ENCODE data around the gene PLB1. TPM values are rescaled to one million over a fixed set of nuclear protein-coding genes. Genes with fewer than 3 reads are reported as not detected.

The PLB1 gene
- polyA plus RNA-seq, 2 of the 4 experiments (the other 2 are of a cell fraction) = 0.26 to 1.4 TPM

- TF ChIP-seq BHLHE40 (IDR thresholded peaks at IDR 0.05; ENCODE audit: low read depth, low read length) (no peak), MAZ (IDR thresholded peaks at IDR 0.05; ENCODE audit: borderline replicate concordance, low read depth, low read length) (no peak), KDM5A (IDR thresholded peaks at IDR 0.05) (no peak), CTCF (IDR thresholded peaks at IDR 0.05) (no peak), RARB (CRISPR knock-in tag; IDR thresholded peaks at IDR 0.05) (no peak), GATA3 (IDR thresholded peaks at IDR 0.05; ENCODE audit: borderline replicate concordance) (no peak), MAFK (IDR thresholded peaks at IDR 0.05; ENCODE audit: partially characterized antibody) (no peak), FOSB (CRISPR knock-in tag; IDR thresholded peaks at IDR 0.05) (no peak), PHF8 (IDR thresholded peaks at IDR 0.05; ENCODE audit: borderline replicate concordance, low read depth) (no peak), SMC3 (IDR thresholded peaks at IDR 0.05) (no peak), CBX8 (IDR thresholded peaks at IDR 0.05) (no peak), ELK1 (IDR thresholded peaks at IDR 0.05; ENCODE audit: low read depth, low read length) (no peak)
- DNase-seq (ENCODE audit: low read depth in 1 of 2, low spot score in 1 of 2) = no peak
- H3K27ac ChIP-seq = no peak overlapping the region
- 76% methylated on average over 8 of the region's 8 CpGs for WGBS (ENCODE audit: missing lambda C conversion rate)
- no peaks in the 10 kb centered on the region for H3K9me3 ChIP-seq
- no peak overlapping the region for H3K4me2 ChIP-seq
- no peak for FAIRE-seq
- no peak for ATAC-seq
- ChIA-PET POLR2A (no interaction called here), CTCF (interaction anchor here (1.9 kb wide), 1 partner anchor 74 kb away, joined by 4 read pairs; no protein-coding TSS in a partner anchor)
- no peaks in the 10 kb centered on the region for H3K4me1 ChIP-seq
- H3K4me3 ChIP-seq = no peak overlapping the region
Observed at GRCh38 chr2:28526527-28527132, 30.8 kb downstream of the PLB1 start.

GRCh38 chr2:28527196-28527595 is 31.3 kb downstream of the PLB1 start:
- H3K27ac ChIP-seq = no peak overlapping the region
- 75% methylated on average over 4 of the region's 4 CpGs for WGBS (ENCODE audit: missing lambda C conversion rate)
- CTCF ChIA-PET = interaction anchor here (1.0 to 1.9 kb wide), 2 partner anchors 30 to 75 kb away, joined by 3 to 4 read pairs; no protein-coding TSS in a partner anchor
- no peak overlapping the region for H3K4me2 ChIP-seq
- ATAC-seq (peak; percentile 40 to 58; a peak in 3 of 6 replicates), DNase-seq (ENCODE audit: low read depth in 1 of 2, low spot score in 1 of 2) (no peak), FAIRE-seq (no peak)
- H3K4me1 ChIP-seq = no peaks in the 10 kb centered on the region
- H3K4me3 ChIP-seq = no peak overlapping the region
- POLR2A ChIA-PET = no interaction called here
- H3K9me3 ChIP-seq = no peaks in the 10 kb centered on the region
- TF ChIP-seq MYC (IDR thresholded peaks at IDR 0.05; ENCODE audit: borderline replicate concordance, low read length) (no peak), FOSL2 (IDR thresholded peaks at IDR 0.05) (no peak), FOSL2 (CRISPR knock-in tag; IDR thresholded peaks at IDR 0.05) (no peak), ZNF302 (CRISPR knock-in tag; IDR thresholded peaks at IDR 0.05) (no peak), ELK1 (IDR thresholded peaks at IDR 0.05; ENCODE audit: low read depth, low read length) (no peak), RCOR1 (IDR thresholded peaks at IDR 0.05; ENCODE audit: low read depth, low read length) (no peak), CBX2 (IDR thresholded peaks at IDR 0.05; ENCODE audit: borderline replicate concordance, low read depth) (no peak), FOSB (CRISPR knock-in tag; IDR thresholded peaks at IDR 0.05) (no peak), CEBPB (IDR thresholded peaks at IDR 0.05) (no peak), MAX (IDR thresholded peaks at IDR 0.05) (no peak), POLR2A (IDR thresholded peaks at IDR 0.05; ENCODE audit: low read length) (no peak), CTCF (IDR thresholded peaks at IDR 0.05) (no peak), JUNB (IDR thresholded peaks at IDR 0.05) (no peak), ESRRA (IDR thresholded peaks at IDR 0.05; ENCODE audit: borderline replicate concordance, low read length) (no peak), RFX5 (IDR thresholded peaks at IDR 0.05) (no peak), ATOH8 (CRISPR knock-in tag; IDR thresholded peaks at IDR 0.05; ENCODE audit: low read depth) (no peak), SMC3 (IDR thresholded peaks at IDR 0.05) (no peak), HOXA7 (CRISPR knock-in tag; IDR thresholded peaks at IDR 0.05) (no peak), GATA3 (IDR thresholded peaks at IDR 0.05; ENCODE audit: borderline replicate concordance) (no peak)

All from A549 (cell line).